GM23338 (cell line): ENCODE data around the gene PER1. TPM values are rescaled to one million over a fixed set of nuclear protein-coding genes. Genes with fewer than 3 reads are reported as not detected.

ENCODE experiments used
- ATAC-seq: fragments of 200-7000 bp; cut with Tn5 transposase; 3 replicates; pipeline ENCODE4 v1.9.1; 2020
- DNase-seq: peaks from one replicate; pipeline ENCODE4 v3.0.0-alpha.2; 2015; ENCODE audit warnings: low spot score
- H2AFZ ChIP-seq: fragments of 200-600 bp; sonication (generic); 2 replicates; pipeline ENCODE4 v1.8.0; 2016; ENCODE audit warnings: antibody characterized with exemption, mild to moderate bottlenecking, moderate library complexity
- H3F3A ChIP-seq: fragments of 200-600 bp; sonication (generic); replicated peaks from 2 replicates; pipeline ENCODE4 v1.8.0; 2017; ENCODE audit warnings: antibody characterized with exemption, mixed run types, low read depth
- H3K27ac ChIP-seq: fragments of 200-600 bp; sonication (generic); 2 replicates; pipeline ENCODE4 v1.6.1; 2016; ENCODE audit warnings: low read depth
- H3K27me3 ChIP-seq: fragments of 200-600 bp; sonication (generic); 2 replicates; pipeline ENCODE4 v1.8.0; 2016; ENCODE audit warnings: mild to moderate bottlenecking, mixed run types, moderate library complexity; ENCODE audit not compliant: insufficient read depth
- H3K36me3 ChIP-seq: fragments of 200-600 bp; sonication (generic); 2 replicates; pipeline ENCODE4 v1.8.0; 2016; ENCODE audit warnings: mild to moderate bottlenecking; ENCODE audit not compliant: insufficient read depth
- H3K4me1 ChIP-seq: fragments of 200-600 bp; sonication (generic); 2 replicates; pipeline ENCODE4 v1.8.0; 2016; ENCODE audit warnings: mild to moderate bottlenecking, moderate library complexity; ENCODE audit not compliant: insufficient read depth
- H3K4me2 ChIP-seq: fragments of 200-600 bp; sonication (generic); 2 replicates; pipeline ENCODE4 v1.7.1; 2017; ENCODE audit warnings: mixed run types
- H3K4me3 ChIP-seq: fragments of 200-600 bp; sonication (generic); 2 replicates; pipeline ENCODE4 v1.6.1; 2016; ENCODE audit warnings: mixed run types
- H3K79me2 ChIP-seq: fragments of 200-600 bp; sonication (generic); replicated peaks from 2 replicates; pipeline ENCODE4 v1.8.0; 2017; ENCODE audit warnings: mild to moderate bottlenecking; ENCODE audit not compliant: insufficient read depth
- H3K9me2 ChIP-seq: fragments of 200-600 bp; sonication (generic); 2 replicates; pipeline ENCODE4 v1.8.0; 2017; ENCODE audit not compliant: insufficient read depth
- H4K20me1 ChIP-seq: fragments of 200-600 bp; sonication (generic); replicated peaks from 2 replicates; pipeline ENCODE4 v1.8.0; 2017; ENCODE audit warnings: mild to moderate bottlenecking; ENCODE audit not compliant: insufficient read depth
- H3K27ac Mint-ChIP-seq: 2 replicates; pipeline ENCODE4 v1.8.0; 2020; ENCODE audit warnings: inconsistent platforms, mild to moderate bottlenecking, moderate library complexity, mixed read lengths
- H3K27me3 Mint-ChIP-seq: 3 replicates; pipeline ENCODE4 v1.8.0; 2022; ENCODE audit warnings: low read depth, mild to moderate bottlenecking, moderate library complexity, mixed read lengths, inconsistent platforms; ENCODE audit not compliant: insufficient read depth, poor library complexity
- H3K36me3 Mint-ChIP-seq: 3 replicates; pipeline ENCODE4 v1.8.0; 2021; ENCODE audit warnings: low read depth, mild to moderate bottlenecking, inconsistent platforms, moderate library complexity, mixed read lengths
- H3K4me1 Mint-ChIP-seq: 3 replicates; pipeline ENCODE4 v1.8.0; 2020; ENCODE audit warnings: mild to moderate bottlenecking, inconsistent platforms, mixed read lengths
- H3K4me3 Mint-ChIP-seq: 3 replicates; pipeline ENCODE4 v1.8.0; 2021; ENCODE audit warnings: moderate library complexity, mild to moderate bottlenecking, inconsistent platforms, mixed read lengths
- H3K9me3 Mint-ChIP-seq: 3 replicates; pipeline ENCODE4 v1.8.0; 2020; ENCODE audit warnings: moderate library complexity, mild to moderate bottlenecking, inconsistent platforms, mixed read lengths
- EZH2 ChIP-seq: fragments of 200-600 bp; sonication (generic); IDR thresholded peaks from one replicate; pipeline ENCODE4 v1.8.0; 2017; ENCODE audit warnings: antibody characterized with exemption, mild to moderate bottlenecking, low read depth; ENCODE audit not compliant: unreplicated experiment
- POLR2AphosphoS5 ChIP-seq: IDR thresholded peaks from 2 replicates; pipeline ENCODE4 v1.6.1; 2016; ENCODE audit warnings: antibody characterized with exemption, low read depth
- STAT1 ChIP-seq: IDR thresholded peaks from one replicate; pipeline ENCODE4 v1.6.1; 2016; ENCODE audit warnings: antibody characterized with exemption; ENCODE audit not compliant: unreplicated experiment
- ZNF331 ChIP-seq: fragments of 250-450 bp; sonication (Bioruptor Pico); IDR thresholded peaks from 2 replicates; pipeline ENCODE4 v1.5.0; 2020; ENCODE audit warnings: low read depth, mild to moderate bottlenecking, moderate library complexity
- ZNF462 ChIP-seq: fragments of 250-450 bp; sonication (Bioruptor Pico); IDR thresholded peaks from 2 replicates; pipeline ENCODE4 v1.5.0; 2020; ENCODE audit warnings: mild to moderate bottlenecking, moderate library complexity
- polyA plus RNA-seq: library from polyadenylated mRNA; unstranded; fragments of >200 nt; fragmentation: Nextera tagmentation; extraction: Ambion mirVana; gene quantifications from 2 replicates; pipeline ENCODE4 v1.2.1, GENCODE V29; 2016
- total RNA-seq: library from RNA; depleted of rRNA; stranded (reverse); fragments of >200 nt; shearing (Covaris generic); gene quantifications from 2 replicates; pipeline ENCODE4 v1.2.3, GENCODE V29; 2014

Gene PER1
- total and polyA plus RNA-seq, 2 experiments from 2014 or later, result 12.2 to 36.1 TPM

GRCh38 chr17:8122422-8122923 is 29.7 kb downstream of the PER1 start:
- H3K9me2 ChIP-seq, result no peaks in the 10 kb centered on the region
- Mint-ChIP-seq H3K27me3 (peaks cover 89% of the 10 kb centered on the region), H3K4me1 (peaks cover 32% of the 10 kb centered on the region), H3K9me3 (peaks cover 24% of the 10 kb centered on the region), H3K4me3 (peak overlapping the region; percentile 83), H3K27ac (no peak overlapping the region), H3K36me3 (peaks cover 13% of the 10 kb centered on the region)
- H3K27me3 ChIP-seq, result peaks cover 68% of the 10 kb centered on the region
- H3K4me3 ChIP-seq, result peak overlapping the region; percentile 66
- H3K4me2 ChIP-seq, result peak overlapping the region; percentile 94
- peaks cover 6% of the 10 kb centered on the region; the same call in 1 of the 2 replicates for H4K20me1 ChIP-seq
- DNase-seq (peak; percentile 91), ATAC-seq (no peak)
- no peaks in the 10 kb centered on the region for H3K79me2 ChIP-seq
- H3K4me1 ChIP-seq, result peaks cover 26% of the 10 kb centered on the region
- H3F3A ChIP-seq, result peaks cover 23% of the 10 kb centered on the region
- H3K36me3 ChIP-seq, result no peaks in the 10 kb centered on the region
- no peak overlapping the region for H3K27ac ChIP-seq
- no peak for TF ChIP-seq ZNF331 (CRISPR knock-in tag)
- no peak for TF ChIP-seq STAT1
- TF ChIP-seq POLR2AphosphoS5, result peak; percentile 64
- TF ChIP-seq ZNF462 (CRISPR knock-in tag), result no peak
- TF ChIP-seq EZH2, result peak; percentile 46
- 0 out of 2 replicates have a peak overlapping the region, but pooled peaks have one; percentile 63 for H2AFZ ChIP-seq
